ENCODE measurements around the gene PIM3. TPM values are rescaled to one million over a fixed set of nuclear protein-coding genes. Genes with fewer than 3 reads are reported as not detected.
"Not testable (repeated sequence)": the region's sequence is repeated elsewhere in the genome, so short reads cannot be mapped to it uniquely, and the experiment has no call there.

Gene PIM3
- polyA plus RNA-seq, 4 donors, result 35.7 to 72.2 (median 45.9) TPM

GRCh38 chr22:49943771-49944398, 16.7 kb upstream of the PIM3 start:
- FAIRE-seq, result no peak
- Histone ChIP-seq H3K27me3 (ENCODE audit: control insufficient read depth in 3 of 3, insufficient read depth in 3 of 3, low read length in 3 of 3) (no peaks in the 10 kb centered on the region), H3K4me1 (ENCODE audit: control insufficient read depth in 3 of 3, insufficient read depth in 2 of 3, low read depth in 1 of 3, low read length in 2 of 3) (peaks cover 0 to 32% (median 0%) of the 10 kb centered on the region in 3 donors), H3K36me3 (ENCODE audit: control insufficient read depth in 3 of 3, insufficient read depth in 2 of 3, low read depth in 1 of 3, low read length in 3 of 3) (no peaks in the 10 kb centered on the region), H3K9me3 (ENCODE audit: control insufficient read depth in 2 of 2, insufficient read depth in 1 of 2, low read depth in 1 of 2, low read length in 1 of 2) (no peaks in the 10 kb centered on the region), H3K4me3 (ENCODE audit: low read depth in 1 of 3, low read length in 3 of 3) (no peak overlapping the region), H3K27ac (ENCODE audit: low read depth in 1 of 3, low read length in 2 of 3) (peak overlapping the region in 1 of 3 donors; percentile 2)
- no peak for DNase-seq
- 81 to 89% (median 84%) methylated on average over 25 of the region's 25 CpGs for WGBS, 3 donors

- FAIRE-seq (no peak), DNase-seq (no peak)
- H3K36me3 ChIP-seq (ENCODE audit: control insufficient read depth in 3 of 3, insufficient read depth in 2 of 3, low read depth in 1 of 3, low read length in 3 of 3), result no peaks in the 10 kb centered on the region
- H3K27ac ChIP-seq (ENCODE audit: low read depth in 1 of 3, low read length in 2 of 3), result peak overlapping the region in 1 of 3 donors; percentile 2
- H3K9me3 ChIP-seq (ENCODE audit: control insufficient read depth in 2 of 2, insufficient read depth in 1 of 2, low read depth in 1 of 2, low read length in 1 of 2), result no peaks in the 10 kb centered on the region
- H3K4me3 ChIP-seq (ENCODE audit: low read depth in 1 of 3, low read length in 3 of 3), result no peak overlapping the region
- 86 to 93% (median 86%) methylated on average over 13 of the region's 13 CpGs for WGBS, 3 donors
- no peaks in the 10 kb centered on the region for H3K27me3 ChIP-seq (ENCODE audit: control insufficient read depth in 3 of 3, insufficient read depth in 3 of 3, low read length in 3 of 3)
- peaks cover 0 to 38% (median 0%) of the 10 kb centered on the region in 3 donors for H3K4me1 ChIP-seq (ENCODE audit: control insufficient read depth in 3 of 3, insufficient read depth in 2 of 3, low read depth in 1 of 3, low read length in 2 of 3)
These were observed 16.1 kb upstream of the PIM3 start for GRCh38 chr22:49944399-49944891.

GRCh38 chr22:49945042-49945794, 15.4 kb upstream of the PIM3 start:
- not testable (repeated sequence) for H3K27me3 ChIP-seq (ENCODE audit: control insufficient read depth in 3 of 3, insufficient read depth in 3 of 3, low read length in 3 of 3); H3K9me3 ChIP-seq (ENCODE audit: control insufficient read depth in 2 of 2, insufficient read depth in 1 of 2, low read depth in 1 of 2, low read length in 1 of 2); H3K4me3 ChIP-seq (ENCODE audit: low read depth in 1 of 3, low read length in 3 of 3); FAIRE-seq; DNase-seq; H3K36me3 ChIP-seq (ENCODE audit: control insufficient read depth in 3 of 3, insufficient read depth in 2 of 3, low read depth in 1 of 3, low read length in 3 of 3)
- peaks cover 0 to 45% (median 4%) of the 10 kb centered on the region in 3 donors for H3K4me1 ChIP-seq (ENCODE audit: control insufficient read depth in 3 of 3, insufficient read depth in 2 of 3, low read depth in 1 of 3, low read length in 2 of 3)
- WGBS, 3 donors, result 76 to 82% (median 79%) methylated on average over 17 of the region's 17 CpGs
- H3K27ac ChIP-seq (ENCODE audit: low read depth in 1 of 3, low read length in 2 of 3), result peak overlapping the region in 1 of 3 donors; percentile 32

GRCh38 chr22:49946612-49947295, 13.8 kb upstream of the PIM3 start:
- FAIRE-seq (no peak), DNase-seq (peak in 1 of 2 donors; percentile 81)
- H3K36me3 ChIP-seq (ENCODE audit: control insufficient read depth in 3 of 3, insufficient read depth in 2 of 3, low read depth in 1 of 3, low read length in 3 of 3), result no peaks in the 10 kb centered on the region
- no peak overlapping the region for H3K4me3 ChIP-seq (ENCODE audit: low read depth in 1 of 3, low read length in 3 of 3)
- H3K27ac ChIP-seq (ENCODE audit: low read depth in 1 of 3, low read length in 2 of 3), result peak overlapping the region in 2 of 3 donors; percentile 94 to 96
- WGBS, 3 donors, result 81 to 90% (median 82%) methylated on average over 17 of the region's 17 CpGs
- peaks cover 3 to 58% (median 4%) of the 10 kb centered on the region in 3 donors for H3K4me1 ChIP-seq (ENCODE audit: control insufficient read depth in 3 of 3, insufficient read depth in 2 of 3, low read depth in 1 of 3, low read length in 2 of 3)
- H3K27me3 ChIP-seq (ENCODE audit: control insufficient read depth in 3 of 3, insufficient read depth in 3 of 3, low read length in 3 of 3), result no peaks in the 10 kb centered on the region
- H3K9me3 ChIP-seq (ENCODE audit: control insufficient read depth in 2 of 2, insufficient read depth in 1 of 2, low read depth in 1 of 2, low read length in 1 of 2), result no peaks in the 10 kb centered on the region

- DNase-seq, result no peak
- Histone ChIP-seq H3K4me3 (ENCODE audit: low read depth in 1 of 3, low read length in 3 of 3) (peak overlapping the region in 1 of 3 donors; percentile 50), H3K36me3 (ENCODE audit: control insufficient read depth in 3 of 3, insufficient read depth in 2 of 3, low read depth in 1 of 3, low read length in 3 of 3) (no peaks in the 10 kb centered on the region), H3K27ac (ENCODE audit: low read depth in 1 of 3, low read length in 2 of 3) (peak overlapping the region in 2 of 3 donors; percentile 94 to 96), H3K9me3 (ENCODE audit: control insufficient read depth in 2 of 2, insufficient read depth in 1 of 2, low read depth in 1 of 2, low read length in 1 of 2) (no peaks in the 10 kb centered on the region), H3K27me3 (ENCODE audit: control insufficient read depth in 3 of 3, insufficient read depth in 3 of 3, low read length in 3 of 3) (no peaks in the 10 kb centered on the region), H3K4me1 (ENCODE audit: control insufficient read depth in 3 of 3, insufficient read depth in 2 of 3, low read depth in 1 of 3, low read length in 2 of 3) (peaks cover 3 to 63% (median 4%) of the 10 kb centered on the region in 3 donors)
- WGBS, 3 donors, result 75 to 82% (median 80%) methylated on average over 6 of the region's 6 CpGs
- FAIRE-seq, result no peak
These were observed 13.3 kb upstream of the PIM3 start for GRCh38 chr22:49947296-49947622.

- H3K4me1 ChIP-seq (ENCODE audit: control insufficient read depth in 3 of 3, insufficient read depth in 2 of 3, low read depth in 1 of 3, low read length in 2 of 3), result peaks cover 3 to 74% (median 4%) of the 10 kb centered on the region in 3 donors
- no peaks in the 10 kb centered on the region for H3K27me3 ChIP-seq (ENCODE audit: control insufficient read depth in 3 of 3, insufficient read depth in 3 of 3, low read length in 3 of 3)
- peak overlapping the region; percentile 94 to 98 (median 96) for H3K27ac ChIP-seq (ENCODE audit: low read depth in 1 of 3, low read length in 2 of 3)
- DNase-seq, result peak; percentile 73 to 81
- H3K4me3 ChIP-seq (ENCODE audit: low read depth in 1 of 3, low read length in 3 of 3), result peak overlapping the region; percentile 34 to 50 (median 43)
- H3K36me3 ChIP-seq (ENCODE audit: control insufficient read depth in 3 of 3, insufficient read depth in 2 of 3, low read depth in 1 of 3, low read length in 3 of 3), result no peaks in the 10 kb centered on the region
- 31 to 67% (median 40%) methylated on average over 21 to 23 of the region's 23 CpGs for WGBS, 3 donors
- no peak for FAIRE-seq
- H3K9me3 ChIP-seq (ENCODE audit: control insufficient read depth in 2 of 2, insufficient read depth in 1 of 2, low read depth in 1 of 2, low read length in 1 of 2), result no peaks in the 10 kb centered on the region
These were observed 12.2 kb upstream of the PIM3 start for GRCh38 chr22:49948116-49948957.

GRCh38 chr22:49948958-49949913, 11.3 kb upstream of the PIM3 start:
- DNase-seq (peak; percentile 90 to 96), FAIRE-seq (no peak)
- Histone ChIP-seq H3K4me3 (ENCODE audit: low read depth in 1 of 3, low read length in 3 of 3) (peak overlapping the region; percentile 34 to 50 (median 43)), H3K36me3 (ENCODE audit: control insufficient read depth in 3 of 3, insufficient read depth in 2 of 3, low read depth in 1 of 3, low read length in 3 of 3) (no peaks in the 10 kb centered on the region), H3K27me3 (ENCODE audit: control insufficient read depth in 3 of 3, insufficient read depth in 3 of 3, low read length in 3 of 3) (no peaks in the 10 kb centered on the region), H3K9me3 (ENCODE audit: control insufficient read depth in 2 of 2, insufficient read depth in 1 of 2, low read depth in 1 of 2, low read length in 1 of 2) (no peaks in the 10 kb centered on the region), H3K27ac (ENCODE audit: low read depth in 1 of 3, low read length in 2 of 3) (peak overlapping the region; percentile 94 to 98 (median 96)), H3K4me1 (ENCODE audit: control insufficient read depth in 3 of 3, insufficient read depth in 2 of 3, low read depth in 1 of 3, low read length in 2 of 3) (peaks cover 3 to 83% (median 4%) of the 10 kb centered on the region in 3 donors)
- WGBS, 3 donors, result 17 to 64% (median 43%) methylated on average over 25 to 42 of the region's 42 CpGs

All from small intestine (tissue), 7 donors.